Liver (tissue), 9 donors: ENCODE data around the gene ZNF239. TPM values are rescaled to one million over a fixed set of nuclear protein-coding genes. Genes with fewer than 3 reads are reported as not detected.
"Not testable (repeated sequence)": the region's sequence is repeated elsewhere in the genome, so short reads cannot be mapped to it uniquely, and the experiment has no call there.

Experiments
- DNase-seq: peaks from one replicate; pipeline ENCODE4 v3.0.0-alpha.2; 2017; ENCODE audit warnings: low spot score
- H3K27ac ChIP-seq, 2 donors: one replicate each; pipeline ENCODE4 v1.7.0; 2013; ENCODE audit warnings: inconsistent platforms in 2 of 2, low read length in 2 of 2, control low read depth in 1 of 2, low read depth in 1 of 2, mild to moderate bottlenecking in 1 of 2
- H3K27me3 ChIP-seq, 4 donors: one replicate each; pipeline versions ENCODE4 v1.6.1 to v1.7.0; 2013; ENCODE audit warnings: low read length in 3 of 4, inconsistent platforms in 1 of 4, mild to moderate bottlenecking in 1 of 4, moderate library complexity in 1 of 4; ENCODE audit not compliant: control insufficient read depth in 4 of 4, insufficient read depth in 4 of 4
- H3K36me3 ChIP-seq, 4 donors: one replicate each; pipeline versions ENCODE4 v1.6.1 to v1.7.0; 2013; ENCODE audit warnings: low read length in 3 of 4, mild to moderate bottlenecking in 3 of 4, low read depth in 1 of 4, moderate library complexity in 1 of 4; ENCODE audit not compliant: control insufficient read depth in 4 of 4, insufficient read depth in 3 of 4
- H3K4me1 ChIP-seq, 4 donors: one replicate each; pipeline versions ENCODE4 v1.6.1 to v1.7.0; 2013; ENCODE audit warnings: low read length in 3 of 4, mild to moderate bottlenecking in 3 of 4, moderate library complexity in 1 of 4; ENCODE audit not compliant: control insufficient read depth in 4 of 4, insufficient read depth in 4 of 4
- H3K4me3 ChIP-seq, 3 donors: one replicate each; pipeline versions ENCODE4 v1.6.1 to v1.7.0; 2013; ENCODE audit warnings: low read length in 3 of 3, control low read depth in 1 of 3, low read depth in 1 of 3, mild to moderate bottlenecking in 1 of 3
- H3K9ac ChIP-seq, 2 donors: one replicate each; pipeline ENCODE4 v1.7.0; 2013; ENCODE audit warnings: low read length in 2 of 2, mild to moderate bottlenecking in 2 of 2, moderate library complexity in 2 of 2, control low read depth in 1 of 2, low read depth in 1 of 2
- H3K9me3 ChIP-seq, 4 donors: one replicate each; pipeline versions ENCODE4 v1.6.1 to v1.7.0; 2013; ENCODE audit warnings: low read length in 3 of 4; ENCODE audit not compliant: control insufficient read depth in 4 of 4
- FOXA1 ChIP-seq: IDR thresholded peaks from 2 replicates; pipeline ENCODE4 v1.6.1; 2016; ENCODE audit warnings: antibody characterized with exemption
- HNF4A ChIP-seq, 2 donors: conservative IDR thresholded peaks; 2 replicates each; pipeline ENCODE4 v1.6.1; 2016; ENCODE audit warnings: antibody characterized with exemption in 2 of 2, mild to moderate bottlenecking in 2 of 2
- HNF4G ChIP-seq: IDR thresholded peaks from 2 replicates; pipeline ENCODE4 v1.6.1; 2016; ENCODE audit warnings: antibody characterized with exemption
- NR2F2 ChIP-seq: IDR thresholded peaks from 2 replicates; pipeline ENCODE4 v1.6.1; 2016; ENCODE audit warnings: antibody characterized with exemption
- RXRA ChIP-seq, 2 donors: IDR thresholded peaks; 2 replicates each; pipeline ENCODE4 v1.6.1; 2017 to 2018; ENCODE audit warnings: antibody characterized with exemption in 2 of 2, mild to moderate bottlenecking in 1 of 2
- SP1 ChIP-seq: IDR thresholded peaks from 2 replicates; pipeline ENCODE4 v1.6.1; 2018; ENCODE audit warnings: antibody characterized with exemption, mild to moderate bottlenecking
- TAF1 ChIP-seq: conservative IDR thresholded peaks from 2 replicates; pipeline ENCODE4 v1.6.1; 2016; ENCODE audit warnings: antibody characterized with exemption, mild to moderate bottlenecking
- YY1 ChIP-seq: IDR thresholded peaks from 2 replicates; pipeline ENCODE4 v1.6.1; 2016; ENCODE audit warnings: antibody characterized with exemption, mild to moderate bottlenecking
- WGBS: extraction: QIAGEN DNeasy Blood & Tissue Kit; methylation state at CpG from one replicate; pipeline ENCODE4 v1.1.7; 2013; 5-methylcytosine and 5-hydroxymethylcytosine counted together
- polyA plus RNA-seq, 2 donors: library from polyadenylated mRNA; stranded (reverse) in 1 of 2; unstranded in 1 of 2; fragments of 200-250 nt in 1 of 2; fragments of >200 nt in 1 of 2; fragmentation: Nextera tagmentation in 1 of 2; extraction: Ambion mirVana in 1 of 2; gene quantifications; one replicate each; pipeline versions ENCODE4 v1.2.1 to v1.2.3, GENCODE V29; 2013 to 2015
- total RNA-seq, 2 donors: library from RNA; depleted of rRNA; stranded (reverse); fragments of >200 nt; gene quantifications; one replicate each; pipeline ENCODE4 v1.2.3, GENCODE V29; 2014
- TF ChIP-seq, protein P1 (sequence below): IDR thresholded peaks from 2 replicates; pipeline ENCODE4 v1.6.1; 2016; ENCODE audit warnings: antibody characterized with exemption
- TF ChIP-seq, protein P2 (sequence below): IDR thresholded peaks from 2 replicates; pipeline ENCODE4 v1.6.1; 2016; ENCODE audit warnings: antibody characterized with exemption
- donor health status: healthy.
- donor health status: healthy.
- donor health status: healthy.
- donor health status: healthy.
- donor health status: healthy.

ZNF239 gene
- total and polyA plus RNA-seq, 4 donors: 0.57 to 2.1 (median 1.1) TPM

DNA sequence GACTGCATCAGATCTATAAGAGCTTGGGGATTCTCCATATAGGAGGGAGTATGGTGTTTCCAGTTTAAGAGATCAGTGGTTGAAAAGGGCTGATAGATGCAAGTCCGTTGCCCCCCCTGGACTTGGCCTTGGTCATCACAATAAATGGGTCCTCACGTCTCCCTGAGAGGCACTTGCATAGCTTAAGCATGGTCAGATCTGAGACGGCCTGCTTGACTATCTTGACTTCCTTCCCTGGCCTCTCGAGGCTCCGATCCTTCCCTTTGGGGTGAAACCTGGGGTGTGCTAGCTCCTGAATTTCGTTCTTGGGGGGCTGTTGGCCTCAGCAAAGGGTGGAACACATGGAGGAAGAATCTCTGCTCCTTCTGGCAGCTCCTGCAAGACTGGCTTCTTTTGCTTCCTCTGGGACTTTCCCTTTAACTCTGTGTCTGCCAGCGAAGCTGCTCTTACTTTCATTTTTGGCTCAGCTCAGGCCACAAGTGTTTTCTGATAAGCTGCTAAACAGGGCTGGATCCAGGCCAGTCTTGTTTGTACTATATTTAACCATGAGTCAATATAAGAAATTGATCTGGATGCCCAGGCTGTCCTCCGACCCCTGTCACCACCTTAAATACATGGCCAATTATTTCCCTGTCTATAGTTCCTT, 20.7 kb upstream of the ZNF239 start:
- WGBS: 30% methylated on average over 8 of the region's 8 CpGs
- no peaks in the 10 kb centered on the region for H3K36me3 ChIP-seq
- peak in 1 of 2 donors; percentile 13 for TF ChIP-seq HNF4A (conservative IDR thresholded peaks at IDR 0.05)
- TF ChIP-seq, protein P1, sequence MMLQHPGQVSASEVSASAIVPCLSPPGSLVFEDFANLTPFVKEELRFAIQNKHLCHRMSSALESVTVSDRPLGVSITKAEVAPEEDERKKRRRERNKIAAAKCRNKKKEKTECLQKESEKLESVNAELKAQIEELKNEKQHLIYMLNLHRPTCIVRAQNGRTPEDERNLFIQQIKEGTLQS: no peak
- no peak overlapping the region for H3K27ac ChIP-seq
- DNase-seq: no peak
- peak overlapping the region in 2 of 3 donors; percentile 12 to 46 for H3K4me3 ChIP-seq
- H3K4me1 ChIP-seq: peaks cover 1 to 16% (median 7%) of the 10 kb centered on the region in 4 donors
- peaks cover 0 to 10% (median 0%) of the 10 kb centered on the region in 4 donors for H3K9me3 ChIP-seq
- no peak overlapping the region for H3K9ac ChIP-seq
- H3K27me3 ChIP-seq: no peaks in the 10 kb centered on the region

DNA sequence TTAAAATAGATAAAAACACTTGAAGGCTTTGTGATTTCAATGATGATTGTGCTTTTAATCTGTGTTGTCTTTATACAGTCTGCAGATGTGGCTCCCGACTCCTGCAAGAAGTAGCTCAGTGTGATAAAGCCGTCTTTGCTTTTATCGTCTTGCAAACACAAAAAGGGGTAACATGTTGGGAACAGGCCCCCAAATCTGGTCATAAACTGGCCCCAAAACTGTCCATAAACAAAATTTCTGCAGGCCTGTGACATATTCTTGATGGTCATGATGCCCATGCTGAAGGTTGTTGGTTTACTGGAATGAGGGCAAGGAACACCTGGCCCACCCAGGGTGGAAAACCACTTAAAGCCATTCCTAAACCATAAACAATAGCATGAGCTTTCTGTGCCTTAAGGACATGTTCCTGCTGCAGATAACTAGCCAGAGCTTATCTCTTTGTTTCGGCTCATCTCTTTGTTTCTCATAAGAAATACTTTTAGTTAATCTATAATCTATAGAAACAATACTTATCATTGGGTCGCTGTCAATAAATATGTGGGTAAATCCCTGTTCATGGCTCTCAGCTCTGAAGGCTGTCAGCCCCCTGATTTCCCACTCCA, 17.0 kb upstream of the ZNF239 start:
- no peak for DNase-seq
- Histone ChIP-seq H3K27me3 (no peaks in the 10 kb centered on the region), H3K4me1 (peaks cover 1 to 16% (median 7%) of the 10 kb centered on the region in 4 donors), H3K9me3 (peaks cover 0 to 10% (median 0%) of the 10 kb centered on the region in 4 donors), H3K9ac (no peak overlapping the region), H3K36me3 (no peaks in the 10 kb centered on the region), H3K4me3 (no peak overlapping the region), H3K27ac (no peak overlapping the region)
- 86% methylated on average over 5 of the region's 5 CpGs for WGBS
- TF ChIP-seq NR2F2 (no peak), TAF1 (no peak), YY1 (no peak), HNF4G (no peak), FOXA1 (no peak)

DNA sequence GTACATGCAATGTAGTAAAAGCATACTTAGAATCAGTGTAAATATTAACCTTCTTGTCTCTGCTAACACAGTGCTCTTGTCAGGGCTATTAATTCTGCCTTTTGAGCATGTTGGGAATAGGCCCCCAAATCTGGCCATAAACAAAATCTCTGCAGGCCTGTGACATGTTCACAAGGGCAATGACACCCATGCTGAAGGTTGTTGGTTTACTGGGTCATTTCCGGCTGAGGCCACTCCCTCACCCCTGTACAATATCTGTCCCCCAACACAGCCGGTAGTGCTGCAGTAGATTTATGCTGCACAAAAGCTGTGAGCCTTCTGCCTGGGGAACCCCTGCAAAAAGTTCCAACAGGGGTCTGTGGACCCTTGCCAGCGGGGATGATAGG, 12.3 kb upstream of the ZNF239 start:
- not testable (repeated sequence) for H3K4me1 ChIP-seq, H3K9me3 ChIP-seq, H3K4me3 ChIP-seq, H3K27ac ChIP-seq, DNase-seq, H3K27me3 ChIP-seq, H3K9ac ChIP-seq, H3K36me3 ChIP-seq
- TF ChIP-seq RXRA (IDR thresholded peaks at IDR 0.05): peak in 1 of 2 donors; percentile 36
- WGBS: 72% methylated on average over 3 of the region's 3 CpGs

DNA sequence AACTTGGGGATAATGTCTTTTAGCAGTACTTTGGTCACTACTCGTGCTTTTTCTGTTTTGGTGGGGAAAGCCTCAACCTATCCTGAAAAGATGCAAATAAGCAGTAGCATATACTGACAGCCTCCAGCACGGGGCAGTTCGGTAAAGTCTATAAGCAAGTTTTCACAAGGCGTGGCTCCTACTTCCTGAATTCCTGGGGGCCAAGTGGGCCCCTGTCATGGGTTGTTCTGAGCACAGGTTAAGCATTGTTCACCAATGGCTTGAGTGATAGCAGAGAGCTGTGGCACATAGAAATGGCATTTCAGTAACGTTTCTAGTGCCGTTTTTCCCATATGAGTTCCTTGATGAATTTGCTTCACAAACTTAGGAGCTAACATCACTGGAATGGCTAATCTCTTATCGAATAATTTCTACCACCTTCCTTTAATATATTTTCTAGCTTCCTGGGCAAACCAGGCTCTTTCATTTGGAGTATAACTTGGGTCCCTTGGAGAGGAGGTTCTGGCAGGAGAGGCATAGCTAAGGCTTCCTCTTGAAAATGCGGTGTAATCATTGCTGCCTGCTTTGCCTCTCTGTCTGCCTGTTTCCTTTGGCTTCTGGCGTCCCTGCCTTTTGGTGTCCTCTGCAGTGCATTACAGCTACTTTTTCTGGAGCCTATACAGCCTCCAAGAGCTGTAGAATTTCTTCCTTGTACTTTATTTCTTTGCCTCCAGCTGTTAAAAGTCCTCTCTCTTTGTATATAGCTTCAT, 11.7 kb upstream of the ZNF239 start:
- WGBS: 78% methylated on average over 9 of the region's 9 CpGs
- Histone ChIP-seq H3K36me3 (no peaks in the 10 kb centered on the region), H3K27ac (no peak overlapping the region), H3K4me1 (no peaks in the 10 kb centered on the region), H3K4me3 (no peak overlapping the region), H3K9me3 (peaks cover 0 to under 1% (median 0%) of the 10 kb centered on the region in 4 donors), H3K27me3 (no peaks in the 10 kb centered on the region), H3K9ac (no peak overlapping the region)
- TF ChIP-seq SP1: no peak
- TF ChIP-seq, protein P2, sequence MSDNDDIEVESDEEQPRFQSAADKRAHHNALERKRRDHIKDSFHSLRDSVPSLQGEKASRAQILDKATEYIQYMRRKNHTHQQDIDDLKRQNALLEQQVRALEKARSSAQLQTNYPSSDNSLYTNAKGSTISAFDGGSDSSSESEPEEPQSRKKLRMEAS: no peak
- TF ChIP-seq FOXA1: no peak
- TF ChIP-seq YY1: no peak
- DNase-seq: no peak
